GM10266 (cell line): Measurements from ENCODE around the gene HSF5.

Experiments
- DNase-seq: peaks from one replicate; pipeline ENCODE4 v3.0.0; 2012; ENCODE audit errors: extremely low spot score
- TF ChIP-seq, protein P1 (sequence below): IDR thresholded peaks from 2 replicates; pipeline ENCODE4 v1.5.1; 2012; ENCODE audit warnings: mild to moderate bottlenecking, low read depth; ENCODE audit not compliant: control insufficient read depth, insufficient read depth; ENCODE audit errors: missing control alignments

HSF5 gene

GRCh38 chr17:58447039-58447975 is 40.9 kb downstream of the HSF5 start:
- TF ChIP-seq, protein P1, sequence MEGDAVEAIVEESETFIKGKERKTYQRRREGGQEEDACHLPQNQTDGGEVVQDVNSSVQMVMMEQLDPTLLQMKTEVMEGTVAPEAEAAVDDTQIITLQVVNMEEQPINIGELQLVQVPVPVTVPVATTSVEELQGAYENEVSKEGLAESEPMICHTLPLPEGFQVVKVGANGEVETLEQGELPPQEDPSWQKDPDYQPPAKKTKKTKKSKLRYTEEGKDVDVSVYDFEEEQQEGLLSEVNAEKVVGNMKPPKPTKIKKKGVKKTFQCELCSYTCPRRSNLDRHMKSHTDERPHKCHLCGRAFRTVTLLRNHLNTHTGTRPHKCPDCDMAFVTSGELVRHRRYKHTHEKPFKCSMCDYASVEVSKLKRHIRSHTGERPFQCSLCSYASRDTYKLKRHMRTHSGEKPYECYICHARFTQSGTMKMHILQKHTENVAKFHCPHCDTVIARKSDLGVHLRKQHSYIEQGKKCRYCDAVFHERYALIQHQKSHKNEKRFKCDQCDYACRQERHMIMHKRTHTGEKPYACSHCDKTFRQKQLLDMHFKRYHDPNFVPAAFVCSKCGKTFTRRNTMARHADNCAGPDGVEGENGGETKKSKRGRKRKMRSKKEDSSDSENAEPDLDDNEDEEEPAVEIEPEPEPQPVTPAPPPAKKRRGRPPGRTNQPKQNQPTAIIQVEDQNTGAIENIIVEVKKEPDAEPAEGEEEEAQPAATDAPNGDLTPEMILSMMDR: peak; percentile 85
- peak; percentile 63 for DNase-seq

GRCh38 chr17:58446086-58446485 is 42.1 kb downstream of the HSF5 start:
- DNase-seq: no peak
- TF ChIP-seq, protein P1: no peak

DNA sequence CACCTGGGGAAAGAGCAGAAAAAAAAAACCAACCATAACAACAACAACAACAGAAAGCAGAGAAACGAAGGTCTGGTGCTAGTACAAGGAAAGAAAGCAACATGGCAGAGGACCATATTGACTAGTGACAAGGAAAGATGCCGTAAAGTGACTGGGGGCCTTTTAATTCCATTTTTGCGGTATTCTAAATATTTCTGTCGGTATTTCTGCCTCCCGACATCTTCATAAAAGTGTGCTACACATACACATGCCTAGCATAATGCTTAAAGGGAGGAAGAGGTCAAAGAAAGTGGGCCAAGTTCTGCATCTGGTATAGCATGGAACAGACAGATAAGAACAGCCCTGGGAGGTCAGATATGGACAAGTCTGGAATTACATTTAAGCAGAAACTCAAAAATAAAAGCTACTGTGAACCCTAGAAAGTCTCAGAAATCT is 51.4 kb downstream of the HSF5 start:
- TF ChIP-seq, protein P1: no peak
- DNase-seq: no peak

DNA sequence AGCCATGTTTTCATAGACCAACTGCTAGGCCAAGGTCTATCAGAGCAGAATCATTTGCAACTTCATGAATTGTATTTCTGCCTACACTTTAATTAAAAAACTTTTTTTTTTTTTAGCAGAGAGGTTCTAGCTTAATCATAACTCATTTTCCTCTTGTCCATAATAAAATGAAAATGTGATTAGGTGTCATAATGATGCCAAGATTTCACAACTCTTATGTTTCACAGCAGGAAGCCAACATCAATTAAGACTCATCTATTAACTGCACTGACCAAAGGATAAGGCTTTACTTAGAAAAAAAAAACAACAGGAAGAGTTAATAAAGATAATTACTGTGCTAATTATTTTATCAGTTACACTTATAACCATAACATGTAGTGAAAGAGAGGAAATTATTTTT is 52.0 kb downstream of the HSF5 start:
- TF ChIP-seq, protein P1: no peak
- no peak for DNase-seq

DNA sequence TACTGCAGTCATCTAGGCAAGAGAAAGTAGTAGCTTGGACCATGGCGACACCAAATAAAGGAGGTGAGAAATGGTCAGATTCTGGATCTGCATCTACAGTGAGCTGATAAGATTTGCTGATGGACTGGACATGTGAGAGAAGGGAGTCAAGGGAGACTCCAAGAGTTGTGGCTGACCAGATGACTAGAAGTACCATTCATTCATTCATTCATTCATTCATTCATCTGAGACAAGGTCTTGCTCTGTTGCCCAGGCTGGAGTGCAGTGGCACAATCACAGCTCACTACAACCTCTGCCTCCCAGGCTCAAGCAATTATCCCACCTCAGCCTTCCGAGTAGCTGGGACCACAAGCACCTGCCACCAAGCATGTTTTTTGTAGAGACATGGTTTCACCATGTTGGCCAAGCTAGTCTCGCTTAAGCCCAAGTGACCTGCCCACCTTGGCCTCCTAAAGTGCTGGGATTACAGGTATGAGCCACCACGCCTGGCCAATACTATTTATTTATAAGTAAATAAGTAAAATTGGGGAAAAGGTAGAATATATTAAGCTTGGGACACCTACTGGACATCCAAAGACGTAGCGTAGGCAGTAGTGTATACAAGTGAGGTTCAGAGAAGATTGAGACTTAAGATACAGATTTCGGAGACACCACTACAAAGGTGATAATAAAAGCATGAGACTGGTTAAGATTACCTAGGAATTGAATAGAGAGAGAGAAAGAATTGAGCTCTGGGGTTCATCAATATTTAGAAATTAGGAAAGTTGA is 55.2 kb downstream of the HSF5 start:
- TF ChIP-seq, protein P1: no peak
- DNase-seq: no peak

DNA sequence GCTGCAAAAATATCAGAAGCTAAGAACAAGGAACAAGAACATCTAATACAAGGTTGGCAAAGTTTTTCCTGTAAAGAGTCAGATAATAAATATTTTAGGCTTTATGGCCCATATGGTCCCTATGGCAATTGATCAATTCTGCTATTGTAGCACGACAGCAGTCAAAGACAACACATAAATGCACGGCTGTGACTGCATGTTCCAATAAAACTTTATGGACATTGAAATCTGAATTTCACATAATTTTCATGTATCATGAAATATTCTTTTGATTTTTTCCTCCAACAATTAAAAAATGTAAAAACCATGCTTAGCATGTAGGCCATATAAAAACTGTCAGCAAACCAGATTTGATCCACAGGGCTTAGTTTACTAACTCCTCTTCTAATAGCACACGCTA is 60.4 kb downstream of the HSF5 start:
- TF ChIP-seq, protein P1: no peak
- no peak for DNase-seq
